ENCODE results near the gene DLST.

Gene DLST

GRCh38 chr14:74942608-74943007, 60.9 kb downstream of the DLST start:
- no peak for DNase-seq

- DNase-seq = peak; percentile 57 to 58
Measured at GRCh38 chr14:74945261-74945851, 63.6 kb downstream of the DLST start.

GRCh38 chr14:74945852-74946658, 64.3 kb downstream of the DLST start:
- peak; percentile 85 to 86 for DNase-seq

GRCh38 chr14:74946659-74947281, 65.1 kb downstream of the DLST start:
- DNase-seq = no peak

GRCh38 chr14:74947353-74948227, 65.9 kb downstream of the DLST start:
- no peak for DNase-seq

- no peak for DNase-seq
Measured at GRCh38 chr14:74948228-74949175, 66.8 kb downstream of the DLST start.

GRCh38 chr14:74949191-74949601, 67.5 kb downstream of the DLST start:
- DNase-seq = no peak

- no peak for DNase-seq
Measured at GRCh38 chr14:74949859-74950573, 68.3 kb downstream of the DLST start.

- DNase-seq = no peak
Measured at GRCh38 chr14:74950795-74951442, 69.2 kb downstream of the DLST start.

GRCh38 chr14:74951443-74952179, 69.9 kb downstream of the DLST start:
- no peak for DNase-seq

GRCh38 chr14:74952180-74952665, 70.5 kb downstream of the DLST start:
- no peak for DNase-seq

- DNase-seq = no peak
Measured at GRCh38 chr14:74952697-74953484, 71.2 kb downstream of the DLST start.

Measured in activated T-cell treated with anti-CD3 and anti-CD28 coated beads, Interleukin-2, amount 50 U/mL, for 48 hours (primary cell).